Ishikawa (cell line): Measurements from ENCODE around the gene AUTS2.

Experiments used
- CEBPB ChIP-seq: IDR thresholded peaks from 2 replicates; pipeline ENCODE4 v1.6.1; 2012
- CREB1 ChIP-seq: IDR thresholded peaks from 2 replicates; pipeline ENCODE4 v1.6.1; 2012; ENCODE audit warnings: low read depth
- EGR1 ChIP-seq: IDR thresholded peaks from 2 replicates; pipeline ENCODE4 v1.6.1; 2012
- EP300 ChIP-seq: IDR thresholded peaks from 2 replicates; pipeline ENCODE4 v1.6.1; 2012; ENCODE audit warnings: borderline replicate concordance
- FOXM1 ChIP-seq: IDR thresholded peaks from 2 replicates; pipeline ENCODE4 v1.6.1; 2012; ENCODE audit warnings: low read depth, borderline replicate concordance
- MAX ChIP-seq: IDR thresholded peaks from 2 replicates; pipeline ENCODE4 v1.6.1; 2012
- NFIC ChIP-seq: IDR thresholded peaks from 2 replicates; pipeline ENCODE4 v1.6.1; 2012
- RAD21 ChIP-seq: IDR thresholded peaks from 2 replicates; pipeline ENCODE4 v1.6.1; 2012; ENCODE audit warnings: low read depth
- REST ChIP-seq: IDR thresholded peaks from 2 replicates; pipeline ENCODE4 v1.6.1; 2012; ENCODE audit warnings: low read depth, mild to moderate bottlenecking
- TAF1 ChIP-seq: IDR thresholded peaks from 2 replicates; pipeline ENCODE4 v1.6.1; 2012; ENCODE audit warnings: low read depth, mild to moderate bottlenecking
- TCF12 ChIP-seq: IDR thresholded peaks from 2 replicates; pipeline ENCODE4 v1.6.1; 2012; ENCODE audit warnings: low read depth
- TEAD4 ChIP-seq: IDR thresholded peaks from 2 replicates; pipeline ENCODE4 v1.6.1; 2012
- USF1 ChIP-seq: IDR thresholded peaks from 2 replicates; pipeline ENCODE4 v1.6.1; 2012
- YY1 ChIP-seq: IDR thresholded peaks from 2 replicates; pipeline ENCODE4 v1.6.1; 2012; ENCODE audit warnings: low read depth
- ZBTB7A ChIP-seq: IDR thresholded peaks from 2 replicates; pipeline ENCODE4 v1.6.1; 2012; ENCODE audit warnings: low read depth

The AUTS2 gene

GRCh38 chr7:69994886-69995542 lies 396.7 kb downstream of the AUTS2 start:
- TF ChIP-seq CREB1 (no peak), TEAD4 (no peak), REST (no peak), NFIC (no peak), ZBTB7A (no peak), TCF12 (no peak), USF1 (no peak), EP300 (no peak), CEBPB (no peak), FOXM1 (no peak), TAF1 (no peak), RAD21 (no peak), EGR1 (no peak), YY1 (no peak), MAX (no peak)

- TF ChIP-seq YY1 = no peak
- no peak for TF ChIP-seq CREB1
- TF ChIP-seq EGR1 = no peak
- no peak for TF ChIP-seq CEBPB
- no peak for TF ChIP-seq RAD21
- TF ChIP-seq USF1 = no peak
Observed at GRCh38 chr7:69996121-69996520, 397.8 kb downstream of the AUTS2 start.

GRCh38 chr7:70000737-70001348 lies 402.6 kb downstream of the AUTS2 start:
- TF ChIP-seq MAX (no peak), CREB1 (no peak), USF1 (no peak), TAF1 (no peak), EGR1 (no peak), ZBTB7A (no peak), REST (no peak), EP300 (no peak)

- TF ChIP-seq USF1 = no peak
- TF ChIP-seq FOXM1 = no peak
- no peak for TF ChIP-seq TCF12
- TF ChIP-seq MAX = no peak
- TF ChIP-seq CEBPB = no peak
- TF ChIP-seq CREB1 = no peak
- no peak for TF ChIP-seq EP300
- TF ChIP-seq EGR1 = no peak
- no peak for TF ChIP-seq REST
- TF ChIP-seq ZBTB7A = no peak
- TF ChIP-seq NFIC = no peak
- TF ChIP-seq RAD21 = no peak
- no peak for TF ChIP-seq TAF1
- no peak for TF ChIP-seq TEAD4
- no peak for TF ChIP-seq YY1
Observed at GRCh38 chr7:70005480-70005879, 407.2 kb downstream of the AUTS2 start.
